SU-DHL-6 (cell line): Measurements from ENCODE around the gene RNF157.

Source experiments
- CTCF ChIP-seq: fragments of 200-600 bp; sonication (generic); IDR thresholded peaks from one replicate; pipeline ENCODE4 v1.5.1; 2017; ENCODE audit warnings: antibody characterized with exemption, mild to moderate bottlenecking, low read length, moderate library complexity; ENCODE audit not compliant: insufficient read depth, poor library complexity, severe bottlenecking
- EZH2phosphoT487 ChIP-seq: fragments of 200-600 bp; sonication (generic), shearing (Covaris generic); conservative IDR thresholded peaks from 2 replicates; pipeline ENCODE4 v1.6.1; 2018; ENCODE audit warnings: mild to moderate bottlenecking, antibody characterized with exemption, low read length, moderate library complexity, mixed read lengths

- TF ChIP-seq CTCF: no peak
- TF ChIP-seq EZH2phosphoT487: no peak
Measured at GRCh38 chr17:76119409-76120371, 120.6 kb downstream of the RNF157 start.
